ENCODE measurements around the gene HK1.
"Not testable (repeated sequence)": the region's sequence is repeated elsewhere in the genome, so short reads cannot be mapped to it uniquely, and the experiment has no call there.

Gene HK1

DNA sequence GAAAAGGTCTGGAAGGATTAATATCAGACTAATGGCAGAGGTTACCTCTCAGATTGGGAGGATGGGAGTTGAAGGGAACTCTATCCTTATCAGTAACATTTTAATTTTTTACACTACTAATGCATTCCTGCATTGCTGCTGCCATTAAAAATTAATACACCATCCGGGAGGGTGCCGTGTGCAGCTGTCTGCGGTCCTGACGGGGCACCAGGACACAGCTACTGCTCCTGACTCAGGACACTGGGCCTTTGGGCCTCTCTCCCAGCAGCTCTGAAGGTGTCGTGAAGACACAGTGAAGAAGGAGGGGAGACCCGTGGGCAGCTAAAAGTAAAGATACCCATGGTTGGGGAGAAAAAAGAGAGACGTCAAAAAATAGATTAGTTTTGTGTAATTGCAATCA lies 23.4 kb upstream of the HK1 start:
- no peak for DNase-seq

DNA sequence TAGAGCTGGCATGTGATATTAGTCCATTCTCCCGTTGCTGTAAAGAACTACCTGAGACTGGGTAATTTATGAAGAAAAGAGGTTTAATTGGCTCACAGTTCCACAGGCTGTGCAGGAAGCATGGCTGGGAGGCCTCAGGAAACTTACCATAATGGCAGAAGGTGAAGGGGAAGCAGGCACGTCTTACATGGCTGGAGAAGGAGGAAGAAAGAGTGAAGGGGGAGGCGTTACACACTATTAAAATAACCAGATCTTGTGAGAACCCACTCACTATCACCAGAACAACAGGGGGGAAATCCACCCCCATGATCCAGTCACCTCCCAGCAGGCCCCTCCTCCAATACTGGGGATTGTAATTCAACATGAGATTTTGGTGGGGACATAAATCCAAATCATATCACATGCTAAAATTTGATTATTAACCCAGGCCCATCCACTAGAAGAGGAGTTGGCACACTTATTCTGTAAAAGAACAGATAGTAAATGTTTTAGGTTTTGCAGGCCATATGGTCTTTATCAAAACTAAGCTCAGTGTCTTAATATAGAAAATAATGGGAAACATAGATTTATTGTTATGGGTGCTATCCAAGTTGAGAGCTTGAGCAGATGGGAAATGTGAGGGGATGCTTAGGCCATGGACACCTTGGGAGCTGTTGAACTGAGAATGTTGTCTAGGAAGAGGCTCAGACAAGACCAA lies 18.6 kb upstream of the HK1 start:
- DNase-seq: no peak

DNA sequence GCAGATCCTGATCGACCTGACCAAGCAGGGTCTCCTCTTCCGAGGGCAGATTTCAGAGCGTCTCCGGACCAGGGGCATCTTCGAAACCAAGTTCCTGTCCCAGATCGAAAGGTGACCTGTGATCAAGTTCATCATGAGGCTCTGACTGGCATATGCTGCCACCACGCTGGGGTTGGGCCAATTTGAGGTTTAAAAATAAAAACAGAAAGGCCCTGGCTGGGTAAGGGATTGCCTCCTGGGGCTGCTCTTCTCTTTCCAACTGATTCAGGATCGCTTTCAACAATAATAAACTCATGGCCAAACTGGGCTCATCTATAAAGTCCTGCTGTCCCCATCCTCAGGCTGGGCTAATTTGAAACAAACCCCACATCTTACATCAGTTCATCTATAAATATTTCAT lies 17.1 kb upstream of the HK1 start:
- DNase-seq: no peak

DNA sequence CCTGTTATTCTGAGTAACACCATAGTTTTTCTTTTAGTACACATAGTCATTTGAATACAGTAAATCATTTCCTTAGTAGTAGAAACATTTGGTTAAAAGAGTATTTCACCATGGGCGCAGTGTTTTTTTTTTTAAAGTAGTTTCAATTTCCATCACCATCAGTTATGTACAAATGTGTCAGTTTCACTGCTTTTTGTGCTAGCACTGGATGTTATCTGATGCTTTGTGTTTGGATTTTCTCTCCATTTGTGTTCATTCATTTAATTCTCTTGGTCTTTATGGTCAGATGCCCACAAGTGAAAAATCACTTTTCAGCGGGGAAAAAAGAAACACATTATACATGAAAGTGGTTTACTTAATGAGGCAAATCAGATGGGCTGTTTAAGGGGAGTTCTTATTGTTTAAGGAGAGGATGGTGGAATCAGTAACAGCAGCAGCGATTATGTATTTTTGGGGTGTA lies 16.0 kb upstream of the HK1 start:
- no peak for DNase-seq

DNA sequence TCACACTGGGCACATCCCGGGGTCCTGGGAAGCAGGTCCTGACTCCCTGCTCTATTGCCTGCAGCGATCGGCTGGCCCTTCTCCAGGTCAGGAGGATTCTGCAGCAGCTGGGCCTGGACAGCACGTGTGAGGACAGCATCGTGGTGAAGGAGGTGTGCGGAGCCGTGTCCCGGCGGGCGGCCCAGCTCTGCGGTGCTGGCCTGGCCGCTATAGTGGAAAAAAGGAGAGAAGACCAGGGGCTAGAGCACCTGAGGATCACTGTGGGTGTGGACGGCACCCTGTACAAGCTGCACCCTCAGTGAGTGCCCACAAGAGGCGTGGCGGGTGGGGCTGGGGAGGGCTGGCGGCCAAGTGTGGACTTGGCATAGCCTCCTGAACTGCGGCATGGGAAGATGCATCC lies 12.8 kb upstream of the HK1 start:
- DNase-seq: no peak

DNA sequence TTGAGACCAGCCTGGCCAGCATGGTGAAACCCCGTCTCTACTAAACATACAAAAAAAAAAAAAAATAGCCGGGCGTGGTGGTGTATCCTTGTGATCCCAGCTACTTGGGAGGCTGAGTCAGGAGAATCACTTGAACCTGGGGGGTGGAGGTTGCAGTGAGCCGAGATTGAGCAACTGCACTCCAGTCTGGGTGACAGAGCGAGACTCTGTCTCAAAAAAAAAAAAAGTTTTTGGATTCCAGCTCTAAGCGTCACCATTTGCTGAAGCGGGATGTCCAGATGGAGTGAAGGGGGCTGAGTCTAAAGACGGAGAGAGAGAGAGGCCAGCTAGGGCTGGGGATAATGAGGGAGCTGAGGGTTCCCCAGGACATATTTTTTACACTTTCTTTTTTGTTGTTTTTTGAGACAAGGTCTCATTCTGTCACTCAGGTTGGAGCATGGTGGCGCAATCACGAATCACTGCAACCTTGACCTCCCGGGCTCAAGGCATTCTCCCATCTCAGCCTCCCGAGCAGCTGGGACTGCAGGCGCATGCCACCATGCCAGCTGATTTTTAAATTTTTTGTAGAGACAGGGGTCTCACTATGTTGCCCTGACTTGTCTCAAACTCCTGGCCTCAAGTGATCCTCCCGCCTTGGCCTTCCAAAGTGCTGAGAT lies 9.4 kb upstream of the HK1 start:
- DNase-seq: no peak

DNA sequence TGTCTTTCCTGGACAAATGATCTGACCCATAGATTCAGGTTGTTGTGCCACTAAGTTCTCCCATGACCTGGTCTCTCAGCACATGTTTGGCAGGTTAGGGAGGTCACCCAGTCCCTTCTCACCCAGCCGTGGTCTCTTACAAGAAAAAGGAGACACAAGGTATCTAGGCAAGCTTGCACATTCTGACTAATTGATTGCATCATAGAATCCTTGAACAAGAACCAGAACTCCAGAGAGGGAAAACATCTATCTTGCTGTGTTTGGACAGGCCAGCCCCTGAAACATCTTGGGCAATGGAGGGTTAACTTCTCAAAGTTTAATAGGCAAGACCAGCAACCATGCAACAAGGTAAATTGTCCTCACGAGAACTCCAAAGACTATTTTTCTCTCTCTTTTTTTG lies 8.5 kb upstream of the HK1 start:
- no peak for DNase-seq

DNA sequence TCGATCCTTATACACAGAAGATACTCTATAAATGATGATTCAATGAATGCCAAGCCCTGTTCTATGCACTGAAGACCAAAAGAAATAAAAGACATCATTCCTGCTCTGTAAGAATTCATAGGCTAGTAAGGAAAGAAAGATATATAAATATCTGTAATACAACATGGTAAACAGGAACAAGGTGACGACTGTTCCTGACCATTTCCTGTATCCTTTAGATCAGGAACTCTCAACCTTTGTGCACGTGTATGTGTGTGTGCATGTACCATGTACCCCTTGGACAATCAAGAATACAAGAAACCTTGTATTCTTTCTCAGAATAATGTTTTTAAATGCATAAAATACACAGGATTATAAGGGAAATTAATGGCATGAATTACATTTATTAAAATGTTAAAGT lies 7.3 kb upstream of the HK1 start:
- no peak for DNase-seq

DNA sequence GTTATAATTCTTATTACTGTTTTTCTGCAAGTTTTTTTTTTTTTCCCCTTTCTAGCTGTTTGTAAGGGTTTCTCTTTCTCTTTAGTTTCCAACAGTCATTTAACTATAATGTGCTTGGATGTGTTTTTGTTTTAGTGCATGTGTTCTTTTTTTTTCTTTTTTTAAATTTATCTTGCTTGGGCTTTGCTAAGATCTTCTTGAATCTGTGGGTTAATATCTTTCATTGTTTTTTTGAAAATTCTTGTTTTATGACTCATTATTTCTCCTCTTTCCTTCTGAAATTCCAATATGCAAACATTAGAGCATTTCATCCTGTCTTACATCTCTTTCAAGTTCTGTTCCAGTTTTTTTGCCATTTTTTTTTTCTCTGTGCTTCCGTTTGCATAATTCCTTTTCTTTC lies 5.7 kb upstream of the HK1 start:
- DNase-seq: no peak

DNA sequence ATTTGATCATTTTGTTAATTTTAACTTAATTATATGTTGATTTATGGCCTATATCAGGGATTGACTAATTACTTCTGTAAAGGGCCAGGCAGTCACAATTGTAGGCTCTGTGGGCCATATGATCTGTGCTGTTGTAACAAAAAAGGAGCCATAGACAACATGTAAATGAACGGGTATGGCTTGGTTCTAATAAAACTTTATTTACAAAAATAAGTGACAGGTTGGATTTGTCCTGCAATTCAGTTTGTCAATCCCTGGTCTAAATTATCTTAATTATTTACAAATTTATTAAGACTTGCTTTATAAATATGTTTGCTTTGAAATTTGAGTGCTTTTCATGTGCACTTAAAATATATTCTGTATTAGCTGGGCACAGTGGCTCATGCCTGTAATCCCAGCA lies 2.9 kb upstream of the HK1 start:
- no peak for DNase-seq

DNA sequence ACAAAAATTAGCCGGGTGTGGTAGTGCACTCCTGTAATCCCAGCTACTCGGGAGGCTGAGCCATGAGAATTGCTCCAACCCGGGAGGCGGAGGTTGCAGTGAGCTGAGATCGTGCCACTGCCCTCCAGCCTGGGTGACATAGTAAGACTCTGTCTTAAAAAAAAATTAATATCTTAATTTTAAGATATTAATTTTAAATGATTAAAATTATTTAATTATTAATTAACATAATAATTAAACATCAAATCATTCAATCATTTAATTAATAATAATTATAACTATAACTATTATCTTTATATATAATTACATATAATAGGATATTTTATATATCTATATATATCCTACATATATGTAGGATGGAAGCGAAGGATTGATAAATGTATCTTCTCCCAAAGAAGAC lies 1.8 kb upstream of the HK1 start:
- no peak for DNase-seq

DNA sequence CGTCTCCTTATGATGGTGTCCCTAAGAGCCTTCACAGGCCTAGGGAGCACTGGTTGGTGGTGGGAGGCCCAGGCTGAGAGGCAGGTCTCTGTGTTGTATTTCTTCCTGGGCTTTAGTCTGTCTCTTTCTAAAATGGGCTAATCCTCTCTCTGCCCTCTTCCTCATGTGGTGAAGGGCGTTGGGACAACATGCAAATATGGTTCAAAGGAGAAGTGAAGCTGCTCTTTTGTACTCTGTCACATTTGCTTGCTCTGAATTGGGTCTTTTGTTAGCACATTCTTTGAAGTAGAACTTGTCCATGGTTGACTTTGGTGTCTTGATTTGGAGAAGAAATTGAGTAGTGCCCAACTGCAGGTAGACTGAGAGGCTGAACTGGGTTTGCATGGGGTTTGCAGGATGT lies 814 bp downstream of the HK1 start:
- DNase-seq: no peak

DNA sequence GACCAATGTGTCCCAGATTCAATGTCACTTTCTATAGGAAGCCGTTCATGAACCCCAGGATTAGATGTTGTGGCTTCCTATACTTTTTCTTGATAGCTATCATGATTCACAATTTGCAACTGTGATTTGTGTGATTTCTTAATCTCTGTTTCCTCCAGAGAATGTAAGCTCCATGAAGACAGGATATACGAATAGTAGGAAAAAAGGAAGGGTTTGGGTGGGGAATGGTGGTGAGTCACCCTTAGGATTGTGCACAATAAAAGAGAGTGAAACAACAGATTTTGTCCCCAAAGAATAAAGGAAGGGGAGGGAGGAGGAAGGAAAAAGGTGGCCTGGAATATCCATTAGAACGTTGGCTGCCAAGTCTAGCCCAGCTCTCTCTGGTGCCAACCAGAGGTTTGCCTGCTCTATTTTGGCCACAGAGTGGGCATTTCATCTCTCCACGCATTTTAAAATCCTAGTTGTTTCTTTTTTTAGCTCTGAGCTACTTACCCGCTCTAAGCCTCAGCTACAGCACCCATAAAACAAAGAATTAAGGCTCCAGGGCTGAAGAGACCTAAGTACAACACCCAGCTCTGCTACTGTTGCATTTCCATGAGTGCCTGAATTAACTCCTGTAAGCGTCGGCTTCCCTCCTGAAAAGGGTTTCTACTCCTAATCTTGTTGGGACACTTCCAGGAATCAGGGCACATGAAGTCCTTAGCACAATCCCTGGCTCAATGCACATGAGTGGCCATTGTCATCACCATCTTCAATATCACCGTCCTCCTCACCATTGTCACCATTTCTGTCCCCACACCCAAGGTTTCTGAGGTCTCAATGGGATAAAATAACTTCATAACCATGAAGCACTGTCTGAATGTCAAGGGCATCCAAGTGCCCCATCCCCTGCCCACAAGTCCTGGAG lies 3.5 kb downstream of the HK1 start:
- peak in 1 of 56 donors; percentile 1 for DNase-seq

DNA sequence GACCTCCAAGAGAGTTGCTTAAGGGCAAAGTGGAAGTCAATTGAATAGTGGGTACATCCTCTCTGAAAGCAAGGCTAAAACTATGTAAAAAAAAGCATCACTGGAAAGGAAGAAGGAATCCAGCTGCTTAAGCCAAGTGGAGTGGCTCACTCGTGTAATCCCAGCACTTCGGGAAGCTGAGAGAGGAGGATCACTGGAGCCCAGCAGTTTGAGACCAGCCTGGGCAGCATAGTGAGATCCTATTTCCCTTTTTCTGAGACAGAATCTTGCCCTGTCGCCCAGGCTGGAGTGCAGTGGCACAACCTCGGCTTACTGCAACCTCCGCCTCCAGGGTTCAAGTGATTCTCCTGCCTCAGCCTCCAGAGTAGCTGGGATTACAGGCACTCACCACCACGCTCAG lies 6.1 kb downstream of the HK1 start:
- not testable (repeated sequence) for DNase-seq

DNA sequence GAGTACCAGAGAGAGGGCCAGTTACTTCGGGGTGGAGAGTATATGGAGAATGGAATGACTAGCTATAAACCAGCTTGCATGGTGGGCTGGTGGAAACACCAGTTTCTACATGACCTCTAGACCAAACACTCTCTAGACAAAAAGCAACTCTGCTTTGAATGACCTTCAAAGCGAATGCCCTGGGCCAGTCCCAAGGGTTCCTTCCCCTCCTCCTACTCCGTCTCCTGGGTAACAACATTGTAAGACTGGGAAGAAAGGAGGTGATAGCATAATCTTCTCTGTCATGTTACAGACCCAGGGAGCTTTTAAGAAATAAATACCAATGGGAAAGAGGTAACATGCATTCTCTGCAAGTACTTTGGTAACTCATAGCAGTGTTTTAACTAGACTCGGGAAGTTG lies 7.4 kb downstream of the HK1 start:
- DNase-seq: no peak

DNA sequence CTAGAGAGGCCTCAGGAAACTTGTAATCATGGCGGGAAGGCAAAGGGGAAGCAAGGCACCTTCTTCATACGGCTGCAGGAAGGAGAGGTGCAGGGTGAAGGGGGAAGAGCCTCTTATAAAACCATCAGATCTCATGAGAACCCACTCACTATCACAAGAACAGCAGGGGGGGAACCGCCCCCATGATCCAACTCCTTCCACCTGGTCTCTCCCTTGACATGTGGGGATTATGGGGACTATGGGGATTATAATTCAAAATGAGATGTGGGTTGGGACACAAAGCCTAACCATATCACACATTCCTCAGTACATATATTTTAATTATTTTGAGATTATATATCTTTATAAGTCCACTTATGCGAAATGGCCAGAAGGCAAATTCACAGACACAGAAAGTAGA lies 8.9 kb downstream of the HK1 start:
- DNase-seq: no peak

DNA sequence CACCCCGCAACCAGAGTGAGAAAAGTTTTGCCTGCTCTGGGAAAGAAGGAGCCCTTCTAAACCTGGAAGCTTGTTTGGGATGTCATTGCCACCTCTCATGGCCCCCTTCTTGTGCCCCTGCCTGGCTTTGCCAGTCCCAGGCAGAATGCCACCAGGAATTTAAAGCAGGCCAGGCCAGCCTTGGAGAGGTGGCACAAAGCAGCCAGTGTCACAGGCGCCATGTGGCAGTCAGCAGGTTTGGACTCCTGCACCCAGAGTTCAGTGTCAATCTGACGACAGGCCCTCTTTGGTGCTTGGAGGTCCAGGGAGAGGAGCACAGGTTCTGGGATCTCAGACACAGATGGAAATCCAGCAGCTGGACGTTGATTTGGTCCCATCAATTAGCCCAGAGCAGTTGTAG lies 12.7 kb downstream of the HK1 start:
- DNase-seq: peak in 18 of 56 donors; percentile 2 to 37 (median 6)

DNA sequence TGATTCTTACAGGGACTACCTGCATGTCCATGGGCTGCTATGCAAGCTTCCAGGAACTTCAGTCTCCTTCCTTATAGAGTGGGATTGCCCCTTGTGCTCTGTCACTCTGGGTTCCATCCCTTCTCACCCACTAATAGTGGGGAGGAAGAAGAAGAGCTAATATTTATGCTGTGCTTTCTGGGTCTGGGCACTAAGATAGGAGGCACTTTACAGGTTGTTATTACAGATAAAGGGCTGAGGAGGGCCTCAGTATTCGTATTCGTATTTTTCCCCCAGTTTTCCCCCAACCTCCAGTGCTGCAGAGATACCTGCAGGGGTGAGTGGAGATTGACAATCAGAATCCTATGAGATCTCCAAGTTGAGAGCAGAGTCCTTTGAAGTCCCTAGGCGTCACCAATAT lies 14.2 kb downstream of the HK1 start:
- no peak for DNase-seq

DNA sequence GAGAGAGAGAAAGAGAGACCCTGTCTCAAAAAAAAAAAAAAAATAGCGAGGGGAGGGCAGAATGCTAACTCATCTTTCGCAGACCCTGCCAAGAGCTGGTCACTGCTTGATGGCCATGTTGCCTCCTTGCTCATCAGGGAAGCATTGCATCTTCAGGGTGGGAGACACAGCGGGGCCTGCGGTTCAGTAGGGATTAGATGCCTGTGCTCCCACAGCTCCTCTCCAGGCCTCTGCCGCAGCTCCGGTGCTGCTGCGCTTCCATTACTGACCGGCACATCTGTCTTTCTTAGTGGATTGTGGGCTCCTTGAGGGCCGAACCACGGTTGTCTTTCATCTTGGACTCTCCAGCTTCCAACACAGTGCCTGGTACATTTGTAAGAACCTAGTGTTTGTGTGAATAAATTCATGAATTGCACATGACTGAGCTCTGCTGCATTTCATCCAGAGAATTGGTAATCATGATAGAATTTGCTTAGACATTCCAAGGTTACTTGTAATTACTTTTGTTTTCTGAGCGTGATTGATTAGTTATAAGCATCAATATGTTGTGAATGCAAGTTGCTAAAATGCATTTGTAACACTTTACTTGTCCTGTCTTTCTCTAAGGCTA lies 16.8 kb downstream of the HK1 start:
- DNase-seq: no peak

DNA sequence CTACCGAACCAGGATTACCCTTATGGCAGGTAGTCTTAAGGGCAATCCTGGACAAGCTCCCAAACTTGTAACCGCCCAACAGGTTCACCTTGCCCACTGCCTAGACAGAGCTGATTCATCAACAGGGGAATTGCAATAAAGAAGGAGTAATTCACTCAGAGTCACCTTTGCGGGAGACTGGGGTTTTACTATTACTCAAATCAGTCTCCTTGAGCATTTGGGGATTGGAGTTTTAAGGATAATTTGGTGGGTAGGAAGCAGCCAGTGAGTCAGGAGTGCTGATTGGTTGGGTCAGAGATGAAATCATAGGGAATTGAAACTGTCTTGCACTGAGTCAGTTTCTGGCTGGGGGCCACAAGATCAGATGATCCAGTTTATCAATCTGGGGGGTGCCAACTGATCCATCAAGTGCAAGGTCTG lies 25.3 kb downstream of the HK1 start:
- no peak for DNase-seq

DNA sequence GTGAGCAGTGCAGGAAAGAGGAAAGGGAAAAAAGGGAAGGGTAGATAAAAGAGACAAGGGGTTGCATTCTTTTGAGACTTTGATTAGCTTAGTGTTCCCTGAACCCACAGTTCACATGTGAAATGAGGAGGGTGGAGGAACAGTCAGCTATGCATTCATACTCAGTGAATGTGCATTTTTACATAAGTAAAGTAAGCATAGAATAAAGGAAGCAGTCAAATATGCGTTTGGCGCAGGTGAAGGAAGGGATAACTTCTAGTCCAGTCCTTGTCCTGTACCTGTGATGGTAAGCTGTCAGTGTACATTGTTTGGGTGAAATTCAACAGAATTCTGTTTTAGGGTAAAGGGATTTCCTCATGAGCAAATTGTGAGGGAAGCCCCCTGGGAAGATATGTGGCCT lies 28.1 kb downstream of the HK1 start:
- DNase-seq: no peak

DNA sequence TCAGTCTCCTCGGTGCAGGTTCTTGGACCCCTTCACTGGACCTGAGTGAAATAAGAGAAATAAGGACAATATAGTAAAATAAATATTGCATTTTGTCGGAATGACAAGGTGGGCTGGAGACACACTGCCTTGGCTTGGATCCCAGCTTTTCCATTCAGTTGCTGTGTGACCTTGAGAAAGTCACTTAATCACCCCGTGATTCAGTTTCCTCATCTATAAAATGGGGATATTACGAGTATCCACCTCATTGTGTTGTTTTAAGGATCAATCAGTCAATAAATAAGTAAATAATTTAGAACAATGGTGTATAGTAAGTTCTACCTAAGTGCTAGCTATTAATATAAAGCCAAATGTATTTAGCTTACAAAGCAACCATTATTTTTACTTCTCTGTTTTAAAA lies 29.1 kb downstream of the HK1 start:
- DNase-seq: no peak

Data from amygdala (tissue), 56 donors.